ENCODE measurements around the gene PTPRU. TPM values are rescaled to one million over a fixed set of nuclear protein-coding genes. Genes with fewer than 3 reads are reported as not detected.

Gene PTPRU
- total RNA-seq, 1 experiment from 2014 or later = 6.8 TPM

DNA sequence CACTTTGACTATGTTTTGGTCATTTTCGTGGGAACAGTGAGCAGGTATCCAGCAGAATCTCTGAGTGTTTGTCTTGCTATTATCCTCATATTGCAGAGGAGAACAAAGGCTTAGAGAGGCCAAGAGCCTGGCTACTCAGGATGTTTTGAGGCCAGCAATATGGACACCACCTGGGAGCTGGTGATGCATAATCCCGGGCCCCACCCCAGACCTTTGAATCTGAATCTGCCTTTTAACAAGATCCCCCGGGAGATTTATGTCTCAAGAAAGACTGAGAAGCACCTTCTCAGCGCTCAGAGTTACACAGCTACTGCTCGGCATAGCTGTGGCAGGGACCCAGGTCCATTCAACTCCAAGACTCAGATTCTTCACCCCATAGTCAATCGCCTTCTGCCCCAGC lies 72.8 kb downstream of the PTPRU start:
- intact Hi-C loops (cut with micrococcal nuclease; ENCODE audit: unreplicated experiment) = no loop called here
- no peaks in the 10 kb centered on the region for H3K36me3 ChIP-seq (ENCODE audit: insufficient read depth, low read length, poor library complexity, severe bottlenecking)
- no peaks in the 10 kb centered on the region for H3K27me3 ChIP-seq (replicated peaks; ENCODE audit: insufficient read depth, low read depth, low read length, poor library complexity)
- no peak overlapping the region for H3K4me3 ChIP-seq (ENCODE audit: low read depth, low read length, poor library complexity, severe bottlenecking)
- no peak overlapping the region for H3K27ac ChIP-seq (ENCODE audit: low read depth, low read length, poor library complexity, severe bottlenecking)
- no peak for DNase-seq (ENCODE audit: low spot score)
- H3K9me3 ChIP-seq (ENCODE audit: low read depth, low read length, poor library complexity, severe bottlenecking) = no peaks in the 10 kb centered on the region
- no TSS peak for BruUV-seq (replicated peaks)
- no peaks in the 10 kb centered on the region for H3K4me1 ChIP-seq (ENCODE audit: insufficient read depth, low read length, poor library complexity, severe bottlenecking)
- POLR2A ChIA-PET (ENCODE audit: low non-redundant PET) = no interaction called here
- CTCF ChIA-PET = interaction anchor here (0.7 kb wide), 1 partner anchor 63 kb away, joined by 3 read pairs; no protein-coding TSS in a partner anchor
- TF ChIP-seq EZH2 (IDR thresholded peaks at IDR 0.05; ENCODE audit: borderline replicate concordance, low read depth, low read length, poor library complexity, severe bottlenecking) = no peak
- TF ChIP-seq CTCF (conservative IDR thresholded peaks at IDR 0.05; ENCODE audit: low read depth, low read length) = no peak

GRCh38 chr1:29309621-29310020 lies 73.3 kb downstream of the PTPRU start:
- no peak for DNase-seq (ENCODE audit: low spot score)
- Histone ChIP-seq H3K9me3 (ENCODE audit: low read depth, low read length, poor library complexity, severe bottlenecking) (no peaks in the 10 kb centered on the region), H3K27ac (ENCODE audit: low read depth, low read length, poor library complexity, severe bottlenecking) (no peak overlapping the region), H3K36me3 (ENCODE audit: insufficient read depth, low read length, poor library complexity, severe bottlenecking) (no peaks in the 10 kb centered on the region), H3K27me3 (replicated peaks; ENCODE audit: insufficient read depth, low read depth, low read length, poor library complexity) (no peaks in the 10 kb centered on the region), H3K4me3 (ENCODE audit: low read depth, low read length, poor library complexity, severe bottlenecking) (no peak overlapping the region), H3K4me1 (ENCODE audit: insufficient read depth, low read length, poor library complexity, severe bottlenecking) (no peaks in the 10 kb centered on the region)
- intact Hi-C loops (cut with micrococcal nuclease; ENCODE audit: unreplicated experiment) = no loop called here
- ChIA-PET POLR2A (ENCODE audit: low non-redundant PET) (no interaction called here), CTCF (interaction anchor here (0.7 kb wide), 1 partner anchor 64 kb away, joined by 3 read pairs; no protein-coding TSS in a partner anchor)
- BruUV-seq (replicated peaks) = no TSS peak
- TF ChIP-seq EZH2 (IDR thresholded peaks at IDR 0.05; ENCODE audit: borderline replicate concordance, low read depth, low read length, poor library complexity, severe bottlenecking) = no peak
- TF ChIP-seq CTCF (conservative IDR thresholded peaks at IDR 0.05; ENCODE audit: low read depth, low read length) = no peak

- ChIA-PET POLR2A (ENCODE audit: low non-redundant PET) (no interaction called here), CTCF (no interaction called here)
- no peaks in the 10 kb centered on the region for H3K27me3 ChIP-seq (replicated peaks; ENCODE audit: insufficient read depth, low read depth, low read length, poor library complexity)
- TF ChIP-seq CTCF (conservative IDR thresholded peaks at IDR 0.05; ENCODE audit: low read depth, low read length) (no peak), EZH2 (IDR thresholded peaks at IDR 0.05; ENCODE audit: borderline replicate concordance, low read depth, low read length, poor library complexity, severe bottlenecking) (no peak)
- no peak for DNase-seq (ENCODE audit: low spot score)
- H3K27ac ChIP-seq (ENCODE audit: low read depth, low read length, poor library complexity, severe bottlenecking) = no peak overlapping the region
- H3K9me3 ChIP-seq (ENCODE audit: low read depth, low read length, poor library complexity, severe bottlenecking) = no peaks in the 10 kb centered on the region
- intact Hi-C loops (cut with micrococcal nuclease; ENCODE audit: unreplicated experiment) = no loop called here
- no peak overlapping the region for H3K4me3 ChIP-seq (ENCODE audit: low read depth, low read length, poor library complexity, severe bottlenecking)
- no peaks in the 10 kb centered on the region for H3K36me3 ChIP-seq (ENCODE audit: insufficient read depth, low read length, poor library complexity, severe bottlenecking)
- no TSS peak for BruUV-seq (replicated peaks)
- H3K4me1 ChIP-seq (ENCODE audit: insufficient read depth, low read length, poor library complexity, severe bottlenecking) = no peaks in the 10 kb centered on the region
Observed at GRCh38 chr1:29310616-29311180, 74.4 kb downstream of the PTPRU start.

Measured in A673 (cell line).